HG03558 (cell line): Measurements from ENCODE around the gene GPBP1.

Experiments used
- ATAC-seq: cut with Tn5 transposase; IDR thresholded peaks from one replicate; pipeline ENCODE4 v1.9.1; 2021; ENCODE audit warnings: moderate number of reproducible peaks; ENCODE audit not compliant: unreplicated experiment; ENCODE audit errors: extremely low read depth

Gene GPBP1

DNA sequence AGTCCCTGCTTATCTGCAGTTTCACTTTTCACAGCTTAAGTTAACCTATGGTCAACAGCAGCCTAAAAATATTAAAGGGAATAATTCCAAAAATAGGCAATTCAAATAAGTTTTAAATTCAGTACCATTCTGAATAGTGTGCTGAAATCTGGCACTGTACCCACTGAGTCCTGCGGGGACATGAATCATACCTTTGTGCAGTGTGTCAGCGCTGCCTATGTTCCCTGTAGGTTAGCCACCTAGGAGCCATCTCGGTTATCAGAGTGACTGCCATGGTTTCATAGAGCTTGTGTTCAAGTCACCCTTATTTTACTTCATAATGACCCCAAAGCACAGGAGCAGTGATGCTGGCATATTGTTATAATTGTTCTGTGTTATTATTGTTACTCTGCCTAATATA lies 139.9 kb downstream of the GPBP1 start:
- ATAC-seq, result no peak
